Effector memory CD8-positive, alpha-beta T cell (primary cell): ENCODE measurements around the gene ZDHHC13.

Experiments used
- ATAC-seq: fragments of 150-1000 bp; cut with Tn5 transposase; replicated peaks from 2 replicates; pipeline ENCODE4 v1.10.0; 2021; ENCODE audit warnings: mild to moderate bottlenecking, moderate library complexity
- DNase-seq, 3 experiments: peaks; one replicate each; pipeline ENCODE4 v3.0.0; 2021
- H3K27ac Mint-ChIP-seq, 2 donors: one replicate each; pipeline ENCODE4 v1.8.0; 2022; ENCODE audit warnings: mild to moderate bottlenecking in 2 of 2, mixed read lengths in 2 of 2, moderate library complexity in 2 of 2
- H3K27me3 Mint-ChIP-seq, 2 donors: one replicate each; pipeline ENCODE4 v1.8.0; 2022; ENCODE audit warnings: mixed read lengths in 2 of 2
- H3K36me3 Mint-ChIP-seq: one replicate; pipeline ENCODE4 v1.8.0; 2022; ENCODE audit warnings: mild to moderate bottlenecking, moderate library complexity, mixed read lengths; ENCODE audit not compliant: insufficient read depth
- H3K4me1 Mint-ChIP-seq, 2 donors: one replicate each; pipeline ENCODE4 v1.8.0; 2022; ENCODE audit warnings: low read depth in 2 of 2, mixed read lengths in 2 of 2
- H3K4me3 Mint-ChIP-seq, 2 donors: one replicate each; pipeline ENCODE4 v1.8.0; 2022; ENCODE audit warnings: mild to moderate bottlenecking in 2 of 2, mixed read lengths in 2 of 2, moderate library complexity in 2 of 2
- H3K9me3 Mint-ChIP-seq, 2 donors: one replicate each; pipeline ENCODE4 v1.8.0; 2022; ENCODE audit warnings: mixed read lengths in 2 of 2

Gene ZDHHC13

GRCh38 chr11:19208959-19209546 is 92.1 kb downstream of the ZDHHC13 start:
- Mint-ChIP-seq H3K9me3 (no peaks in the 10 kb centered on the region), H3K4me3 (no peak overlapping the region), H3K36me3 (no peaks in the 10 kb centered on the region), H3K4me1 (no peaks in the 10 kb centered on the region), H3K27ac (no peak overlapping the region), H3K27me3 (peaks cover 35 to 49% of the 10 kb centered on the region in 2 donors)
- DNase-seq: no peak
- no peak for ATAC-seq

GRCh38 chr11:19209617-19210370 is 92.8 kb downstream of the ZDHHC13 start:
- H3K36me3 Mint-ChIP-seq: no peaks in the 10 kb centered on the region

GRCh38 chr11:19216021-19216420 is 99.1 kb downstream of the ZDHHC13 start:
- Mint-ChIP-seq H3K9me3 (no peaks in the 10 kb centered on the region), H3K36me3 (no peaks in the 10 kb centered on the region), H3K27ac (peak overlapping the region in 1 of 2 donors; percentile 29), H3K27me3 (peaks cover 18 to 31% of the 10 kb centered on the region in 2 donors), H3K4me1 (no peaks in the 10 kb centered on the region), H3K4me3 (no peak overlapping the region)
- ATAC-seq (no peak), DNase-seq (no peak)

More at GRCh38 chr11:19209617-19210370, 92.8 kb downstream of the ZDHHC13 start:
- no peaks in the 10 kb centered on the region for H3K4me1 Mint-ChIP-seq
- H3K27me3 Mint-ChIP-seq: peaks cover 40 to 57% of the 10 kb centered on the region in 2 donors
- no peaks in the 10 kb centered on the region for H3K9me3 Mint-ChIP-seq
- no peak overlapping the region for H3K4me3 Mint-ChIP-seq
- ATAC-seq (no peak), DNase-seq (no peak)
- no peak overlapping the region for H3K27ac Mint-ChIP-seq

DNA sequence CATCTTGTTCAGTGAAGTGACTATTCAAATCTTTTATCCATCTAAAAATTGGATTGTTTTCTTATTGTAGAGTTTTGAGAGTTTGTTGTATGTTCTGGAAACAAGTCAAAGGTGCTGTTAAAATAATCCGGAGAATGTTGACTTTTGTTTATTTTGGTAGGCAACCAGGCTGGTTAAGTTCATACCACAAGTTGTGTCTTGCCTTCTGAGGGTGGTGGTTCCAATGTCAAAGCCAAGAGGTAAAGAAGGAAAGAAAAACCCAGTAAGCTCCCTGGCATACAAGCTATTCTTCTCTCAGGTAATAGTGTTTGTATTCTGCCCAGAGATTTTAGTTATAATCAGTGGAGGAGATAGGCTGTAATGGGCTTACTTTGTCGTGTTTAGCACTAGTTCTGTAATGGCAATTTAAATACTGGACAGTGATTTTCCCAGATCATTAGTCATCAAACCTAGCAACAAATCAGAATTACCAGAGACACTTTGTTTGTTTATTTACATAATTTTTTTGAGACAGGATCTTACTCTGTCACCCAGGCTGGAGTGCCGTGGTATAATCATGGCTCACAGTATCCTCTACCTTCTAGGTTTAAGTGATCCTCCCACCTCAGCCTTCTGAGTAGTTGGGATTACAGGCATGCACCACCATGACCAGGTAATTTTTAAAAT is 99.9 kb downstream of the ZDHHC13 start:
- Mint-ChIP-seq H3K27me3 (peaks cover 18 to 28% of the 10 kb centered on the region in 2 donors), H3K27ac (no peak overlapping the region), H3K36me3 (no peaks in the 10 kb centered on the region), H3K9me3 (no peaks in the 10 kb centered on the region), H3K4me3 (no peak overlapping the region), H3K4me1 (no peaks in the 10 kb centered on the region)
- DNase-seq: no peak
- ATAC-seq: no peak

DNA sequence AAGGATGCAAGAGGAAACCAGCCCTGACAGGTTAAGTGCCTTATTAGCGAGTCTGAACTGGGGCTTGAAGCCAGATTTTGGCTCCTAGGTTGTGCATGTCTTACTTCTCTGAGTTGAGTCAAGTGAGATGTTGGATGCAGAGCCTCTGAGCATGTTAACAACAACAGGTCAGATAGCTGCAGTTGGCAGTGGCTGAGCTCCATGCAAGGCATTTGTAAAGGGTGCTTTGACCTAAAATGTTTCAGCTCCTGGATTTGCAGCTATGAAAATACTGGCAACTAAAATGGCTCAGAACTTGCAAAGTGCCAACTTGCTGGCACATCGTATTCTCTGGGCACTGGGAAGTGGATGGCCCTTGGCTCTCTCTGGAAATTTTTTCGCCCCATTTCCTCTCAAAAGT is 101.2 kb downstream of the ZDHHC13 start:
- Mint-ChIP-seq H3K9me3 (no peaks in the 10 kb centered on the region), H3K27ac (no peak overlapping the region), H3K4me3 (no peak overlapping the region), H3K4me1 (peaks cover 0 to 2% of the 10 kb centered on the region in 2 donors), H3K27me3 (peaks cover 14 to 17% of the 10 kb centered on the region in 2 donors), H3K36me3 (no peaks in the 10 kb centered on the region)
- ATAC-seq: no peak
- DNase-seq: no peak

- Mint-ChIP-seq H3K27ac (no peak overlapping the region), H3K27me3 (peaks cover 11 to 12% of the 10 kb centered on the region in 2 donors), H3K9me3 (no peaks in the 10 kb centered on the region), H3K4me3 (no peak overlapping the region), H3K36me3 (no peaks in the 10 kb centered on the region), H3K4me1 (peaks cover 0 to 2% of the 10 kb centered on the region in 2 donors)
- DNase-seq: no peak
- ATAC-seq: no peak
These were observed 102.0 kb downstream of the ZDHHC13 start for GRCh38 chr11:19218786-19219460.

GRCh38 chr11:19220903-19221724 is 104.1 kb downstream of the ZDHHC13 start:
- ATAC-seq: no peak
- H3K36me3 Mint-ChIP-seq: no peaks in the 10 kb centered on the region
- peaks cover 0 to 2% of the 10 kb centered on the region in 2 donors for H3K4me1 Mint-ChIP-seq
- no peaks in the 10 kb centered on the region for H3K27me3 Mint-ChIP-seq
- no peak overlapping the region for H3K27ac Mint-ChIP-seq
- no peak for DNase-seq
- H3K4me3 Mint-ChIP-seq: no peak overlapping the region
- no peaks in the 10 kb centered on the region for H3K9me3 Mint-ChIP-seq

DNA sequence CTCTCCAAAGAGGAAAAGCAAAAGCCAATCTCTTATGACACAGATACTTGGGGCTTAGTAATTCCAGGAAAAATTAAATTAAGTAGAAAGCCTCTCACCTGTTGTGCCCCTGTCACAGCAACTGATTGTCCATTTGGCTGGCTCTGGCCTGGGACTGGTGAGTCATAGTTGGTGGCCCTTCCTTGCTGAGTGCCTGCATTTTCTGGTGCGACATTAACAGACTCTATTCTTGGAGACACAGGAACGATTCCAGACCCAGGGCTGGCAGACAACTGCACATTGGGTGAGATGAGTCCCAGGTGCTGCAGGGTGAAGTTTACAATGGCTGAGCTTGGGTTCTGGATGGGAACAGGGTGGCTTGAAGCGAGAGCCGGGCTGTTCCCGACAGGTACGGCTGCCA is 108.2 kb downstream of the ZDHHC13 start:
- H3K4me3 Mint-ChIP-seq: no peak overlapping the region
- H3K27ac Mint-ChIP-seq: no peak overlapping the region
- no peak for DNase-seq
- H3K36me3 Mint-ChIP-seq: no peaks in the 10 kb centered on the region
- no peaks in the 10 kb centered on the region for H3K9me3 Mint-ChIP-seq
- no peak for ATAC-seq
- no peaks in the 10 kb centered on the region for H3K27me3 Mint-ChIP-seq
- H3K4me1 Mint-ChIP-seq: peaks cover 0 to 2% of the 10 kb centered on the region in 2 donors

DNA sequence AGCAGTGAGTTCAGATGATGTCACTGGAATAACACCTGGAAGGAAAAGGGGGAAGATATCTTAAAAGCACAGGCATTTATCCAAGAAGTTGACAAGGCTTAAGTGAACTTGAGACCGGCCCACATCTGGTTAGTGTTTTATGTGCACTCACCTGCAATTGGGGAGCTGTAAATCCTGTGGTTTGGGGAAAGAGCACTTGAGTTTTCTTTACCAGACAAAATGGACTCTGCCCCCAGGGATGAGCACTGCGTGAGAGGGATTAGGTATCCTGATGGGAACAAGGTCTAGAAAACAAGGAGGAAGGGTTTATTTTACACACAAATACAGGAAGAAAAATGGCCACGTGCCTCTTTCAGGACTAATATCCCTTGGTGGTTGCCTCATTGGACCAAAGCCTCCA is 108.6 kb downstream of the ZDHHC13 start:
- Mint-ChIP-seq H3K27me3 (no peaks in the 10 kb centered on the region), H3K4me1 (peaks cover 0 to 2% of the 10 kb centered on the region in 2 donors), H3K36me3 (no peaks in the 10 kb centered on the region), H3K27ac (no peak overlapping the region), H3K9me3 (no peaks in the 10 kb centered on the region), H3K4me3 (no peak overlapping the region)
- DNase-seq (no peak), ATAC-seq (no peak)
